ENCODE data around the gene MED13.
A peak's percentile ranks its signal among the peaks of the same experiment; 100 is the strongest.

MED13 gene

DNA sequence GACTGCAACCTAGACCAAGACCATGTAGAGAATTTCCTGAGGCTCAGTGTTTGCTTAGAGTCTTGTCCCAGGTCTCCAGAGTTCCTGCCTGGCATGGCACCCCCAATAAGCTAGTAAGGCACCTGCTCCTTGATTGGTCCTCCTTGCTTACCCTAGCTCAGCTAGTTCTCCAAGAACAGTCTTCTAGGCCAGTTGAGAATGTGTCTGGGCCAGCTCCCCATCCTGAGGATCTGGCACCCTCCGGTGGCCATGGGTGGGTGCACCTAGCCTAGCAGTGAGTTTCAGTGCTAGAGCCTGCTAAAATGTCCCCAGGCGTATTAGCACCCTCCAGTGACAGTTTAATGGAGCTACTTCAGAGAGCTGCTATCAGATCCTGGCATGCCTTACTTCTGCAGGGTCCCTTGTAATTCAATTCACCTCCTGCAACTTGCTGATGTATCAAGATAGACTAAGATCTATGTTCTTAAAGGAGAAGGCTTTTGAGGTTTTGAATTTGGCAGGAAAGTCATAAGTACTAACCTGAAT is 44.4 kb upstream of the MED13 start:
- no peak overlapping the region for H3K4me3 ChIP-seq (ENCODE audit: low read depth, low read length)
- TF ChIP-seq, protein P1, sequence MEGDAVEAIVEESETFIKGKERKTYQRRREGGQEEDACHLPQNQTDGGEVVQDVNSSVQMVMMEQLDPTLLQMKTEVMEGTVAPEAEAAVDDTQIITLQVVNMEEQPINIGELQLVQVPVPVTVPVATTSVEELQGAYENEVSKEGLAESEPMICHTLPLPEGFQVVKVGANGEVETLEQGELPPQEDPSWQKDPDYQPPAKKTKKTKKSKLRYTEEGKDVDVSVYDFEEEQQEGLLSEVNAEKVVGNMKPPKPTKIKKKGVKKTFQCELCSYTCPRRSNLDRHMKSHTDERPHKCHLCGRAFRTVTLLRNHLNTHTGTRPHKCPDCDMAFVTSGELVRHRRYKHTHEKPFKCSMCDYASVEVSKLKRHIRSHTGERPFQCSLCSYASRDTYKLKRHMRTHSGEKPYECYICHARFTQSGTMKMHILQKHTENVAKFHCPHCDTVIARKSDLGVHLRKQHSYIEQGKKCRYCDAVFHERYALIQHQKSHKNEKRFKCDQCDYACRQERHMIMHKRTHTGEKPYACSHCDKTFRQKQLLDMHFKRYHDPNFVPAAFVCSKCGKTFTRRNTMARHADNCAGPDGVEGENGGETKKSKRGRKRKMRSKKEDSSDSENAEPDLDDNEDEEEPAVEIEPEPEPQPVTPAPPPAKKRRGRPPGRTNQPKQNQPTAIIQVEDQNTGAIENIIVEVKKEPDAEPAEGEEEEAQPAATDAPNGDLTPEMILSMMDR (IDR thresholded peaks at IDR 0.05; ENCODE audit: low read depth, low read length) = peak; percentile 41

DNA sequence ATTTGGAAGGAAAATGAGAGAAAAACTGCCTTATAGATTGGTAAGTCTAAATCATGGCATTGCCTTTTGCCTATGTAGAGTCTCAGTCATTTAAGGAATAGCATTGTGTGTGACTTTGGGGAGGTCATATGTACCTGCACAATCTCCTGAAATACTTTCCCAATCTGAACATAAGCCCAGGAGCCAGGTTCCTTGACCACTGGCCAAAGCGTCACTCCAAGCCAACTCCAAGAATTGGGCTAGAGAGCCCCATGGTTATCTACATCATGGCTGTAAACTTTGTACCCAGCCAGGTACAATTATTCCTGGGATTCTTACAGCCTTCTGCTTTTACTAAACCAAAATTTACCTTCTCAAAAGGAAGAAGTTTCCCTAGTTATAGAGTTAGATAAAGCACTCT is 40.8 kb upstream of the MED13 start:
- TF ChIP-seq, protein P1 (IDR thresholded peaks at IDR 0.05; ENCODE audit: low read depth, low read length) = no peak
- H3K4me3 ChIP-seq (ENCODE audit: low read depth, low read length) = no peak overlapping the region

DNA sequence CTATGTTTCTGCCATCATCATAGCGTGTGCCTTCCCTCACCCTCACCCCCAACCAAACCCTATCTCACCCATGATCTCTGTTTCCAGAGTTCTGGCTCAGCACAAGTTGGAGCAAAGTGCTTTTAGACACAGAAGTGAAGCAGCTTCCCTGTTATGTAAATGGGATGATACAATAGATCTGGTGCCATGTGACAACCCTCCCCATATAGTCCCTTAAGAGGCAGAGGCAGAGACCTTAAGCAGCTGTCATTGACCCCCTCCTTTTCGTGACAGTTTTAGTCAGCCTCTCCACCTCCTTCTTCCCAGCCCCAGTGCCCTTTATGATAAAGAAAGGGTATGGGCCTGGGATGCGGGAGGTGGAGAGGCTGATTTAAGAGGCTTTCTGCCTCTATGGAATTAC is 40.3 kb upstream of the MED13 start:
- H3K4me3 ChIP-seq (ENCODE audit: low read depth, low read length) = no peak overlapping the region
- TF ChIP-seq, protein P1 (IDR thresholded peaks at IDR 0.05; ENCODE audit: low read depth, low read length) = no peak

DNA sequence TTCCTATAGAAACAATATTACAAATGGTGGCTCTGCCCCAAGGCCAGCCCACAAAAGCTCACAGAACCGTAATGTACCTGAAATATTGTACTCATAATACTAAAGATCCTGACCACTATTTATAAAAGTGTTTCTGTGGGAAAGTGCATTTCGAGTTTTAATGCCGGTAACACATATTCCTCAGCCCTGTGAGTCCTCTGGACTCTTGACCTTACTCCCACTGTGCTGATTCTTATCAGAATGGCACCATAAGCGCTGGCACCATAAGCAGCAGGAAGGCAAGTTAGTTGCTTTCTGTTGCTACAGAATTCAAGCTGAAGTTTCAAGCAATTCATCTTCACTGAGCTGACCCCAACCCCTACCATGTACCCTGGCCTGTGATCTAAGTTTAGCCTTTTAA is 36.4 kb upstream of the MED13 start:
- no peak overlapping the region for H3K4me3 ChIP-seq (ENCODE audit: low read depth, low read length)
- TF ChIP-seq, protein P1 (IDR thresholded peaks at IDR 0.05; ENCODE audit: low read depth, low read length) = no peak

DNA sequence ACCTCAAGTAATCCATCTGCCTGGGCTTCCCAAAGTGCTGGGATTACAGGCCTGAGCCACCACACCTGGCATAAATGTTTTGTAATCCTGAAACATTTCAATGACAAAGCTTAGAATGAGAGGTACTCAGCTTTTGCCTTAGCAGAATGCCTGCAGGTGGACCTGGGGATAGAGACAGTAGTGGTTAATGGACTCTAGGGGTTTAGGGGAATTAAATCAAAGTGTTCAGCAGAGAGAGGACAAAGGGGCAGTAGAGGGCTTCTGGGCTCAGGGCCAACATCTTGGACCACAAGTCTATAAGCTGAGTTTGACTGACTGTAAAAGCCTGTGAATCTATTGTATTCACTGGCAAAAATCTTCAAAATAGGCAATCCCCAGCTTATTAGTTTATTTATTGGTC is 36.0 kb upstream of the MED13 start:
- TF ChIP-seq, protein P1 (IDR thresholded peaks at IDR 0.05; ENCODE audit: low read depth, low read length) = no peak
- H3K4me3 ChIP-seq (ENCODE audit: low read depth, low read length) = no peak overlapping the region

DNA sequence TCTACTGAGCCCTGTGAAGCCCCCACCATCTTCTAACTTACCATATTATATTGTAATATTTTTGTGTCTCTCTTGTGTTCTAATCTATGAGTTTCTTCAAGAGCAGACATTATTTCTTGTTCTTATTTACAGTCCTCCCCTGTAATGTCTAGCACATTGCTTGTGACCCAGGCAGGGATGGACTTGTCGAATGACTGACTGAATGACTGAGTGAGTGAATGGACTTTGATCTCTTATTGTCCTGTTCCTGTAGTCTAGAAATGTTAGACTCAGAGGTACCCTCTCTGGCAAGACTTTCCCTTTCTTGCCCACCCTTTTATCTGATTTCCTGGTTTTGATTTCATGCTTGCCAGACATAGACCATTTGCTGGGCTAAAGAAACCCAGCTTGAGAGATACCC is 35.0 kb upstream of the MED13 start:
- H3K4me3 ChIP-seq (ENCODE audit: low read depth, low read length) = no peak overlapping the region
- TF ChIP-seq, protein P1 (IDR thresholded peaks at IDR 0.05; ENCODE audit: low read depth, low read length) = no peak

DNA sequence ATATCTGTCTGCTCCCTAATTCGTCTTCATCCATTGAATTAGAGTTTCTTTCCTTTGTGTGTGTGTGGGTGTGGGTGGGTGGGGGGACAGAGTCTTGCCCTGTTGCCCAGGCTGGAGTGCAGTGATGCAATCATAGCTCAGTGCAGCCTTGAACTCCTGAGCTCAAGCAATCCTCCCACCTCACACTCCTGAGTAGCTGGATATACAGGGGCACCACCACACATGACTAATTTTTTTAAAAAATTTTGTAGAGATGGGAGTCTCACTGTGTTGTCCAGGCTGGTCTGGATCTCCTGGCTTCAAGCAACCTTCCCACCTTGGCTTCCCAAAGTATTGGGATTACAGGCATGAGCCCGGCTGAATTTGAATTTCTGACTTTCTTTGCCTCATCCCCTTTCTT is 34.5 kb upstream of the MED13 start:
- TF ChIP-seq, protein P1 (IDR thresholded peaks at IDR 0.05; ENCODE audit: low read depth, low read length) = no peak
- no peak overlapping the region for H3K4me3 ChIP-seq (ENCODE audit: low read depth, low read length)

Measured in WI38 (cell line).